H1 (cell line): ENCODE data around the gene MAP3K15. TPM values are rescaled to one million over a fixed set of nuclear protein-coding genes. Genes with fewer than 3 reads are reported as not detected.

Source experiments
- CTCF ChIA-PET: fragments of 300-600 bp; sonication (Branson Sonifier 250); formaldehyde crosslinking; loops from one replicate; lab custom pipeline; 2021; ENCODE audit not compliant: partially characterized antibody; lab: Charles Lee
- POLR2A ChIA-PET: fragments of 300-600 bp; sonication (Branson Sonifier 250); formaldehyde crosslinking; loops from one replicate; lab custom pipeline; 2021; ENCODE audit warnings: inconsistent platforms; ENCODE audit not compliant: partially characterized antibody; lab: Charles Lee
- DNase-seq, 2 experiments: peaks; one replicate each; pipeline versions ENCODE4 v3.0.0 to v3.0.0-alpha.2; 2010 to 2022; ENCODE audit warnings: low spot score in 2 of 2, low read depth in 1 of 2, mixed read lengths in 1 of 2
- FAIRE-seq: peaks from 2 replicates; lab custom pipeline; 2011; peaks lifted over from hg19 to GRCh38; lab: Jason Lieb, UNC
- H2AFZ ChIP-seq: 2 replicates; pipeline ENCODE4 v1.8.1; 2012; ENCODE audit warnings: low read length, inconsistent platforms
- H2AK5ac ChIP-seq: 2 replicates; pipeline ENCODE4 v1.6.1; 2013; ENCODE audit warnings: low read depth, low read length
- H2BK120ac ChIP-seq: replicated peaks from 2 replicates; pipeline ENCODE3; 2013; ENCODE audit warnings: low read depth, low read length, inconsistent platforms
- H2BK12ac ChIP-seq: 2 replicates; pipeline ENCODE4 v1.6.1; 2013; ENCODE audit warnings: low read depth, low read length
- H2BK15ac ChIP-seq: 2 replicates; pipeline ENCODE4 v1.6.1; 2013; ENCODE audit warnings: low read length
- H2BK20ac ChIP-seq: 2 replicates; pipeline ENCODE4 v1.6.1; 2013; ENCODE audit warnings: low read length
- H2BK5ac ChIP-seq: 2 replicates; pipeline ENCODE4 v1.6.1; 2013; ENCODE audit warnings: low read depth, low read length
- H3K14ac ChIP-seq: 2 replicates; pipeline ENCODE4 v1.6.1; 2013; ENCODE audit warnings: inconsistent platforms; ENCODE audit not compliant: insufficient read length
- H3K18ac ChIP-seq: 2 replicates; pipeline ENCODE4 v1.6.1; 2013; ENCODE audit warnings: low read length; ENCODE audit errors: extremely low read depth
- H3K23ac ChIP-seq: 2 replicates; pipeline ENCODE4 v1.6.1; 2013; ENCODE audit warnings: inconsistent platforms; ENCODE audit not compliant: insufficient read length
- H3K23me2 ChIP-seq: 2 replicates; pipeline ENCODE4 v1.6.1; 2013; ENCODE audit warnings: low read depth, low read length
- H3K27ac ChIP-seq: 2 replicates; pipeline ENCODE4 v1.6.1; 2011; ENCODE audit warnings: low read depth, low read length, inconsistent platforms
- H3K27me3 ChIP-seq, 4 experiments: replicated peaks in 1 of 4; 1 replicate in 1 of 4; 2 replicates in 3 of 4; pipeline versions ENCODE4 v1.6.1 to v1.8.1; 2011 to 2013; ENCODE audit warnings: low read length in 3 of 4, mild to moderate bottlenecking in 3 of 4, inconsistent platforms in 2 of 4, mixed read lengths in 2 of 4, moderate library complexity in 1 of 4; ENCODE audit not compliant: control insufficient read depth in 3 of 4, insufficient read depth in 3 of 4; ENCODE audit errors: extremely low read depth in 1 of 4
- H3K36me3 ChIP-seq, 4 experiments: 2 replicates each; pipeline versions ENCODE4 v1.6.1 to v1.8.1; 2011 to 2013; ENCODE audit warnings: mild to moderate bottlenecking in 4 of 4, low read length in 3 of 4, moderate library complexity in 2 of 4, control low read depth in 1 of 4, inconsistent platforms in 1 of 4; ENCODE audit not compliant: insufficient read depth in 4 of 4, control insufficient read depth in 2 of 4
- H3K4ac ChIP-seq: replicated peaks from 2 replicates; pipeline ENCODE3; 2013; ENCODE audit warnings: low read length, low read depth, mixed read lengths, inconsistent platforms; ENCODE audit not compliant: insufficient read length
- H3K4me1 ChIP-seq, 4 experiments: replicated peaks in 1 of 4; 1 replicate in 1 of 4; 2 replicates in 3 of 4; pipeline versions ENCODE4 v1.6.1 to v1.8.1; 2011 to 2013; ENCODE audit warnings: low read length in 3 of 4, inconsistent platforms in 2 of 4, mixed read lengths in 1 of 4; ENCODE audit not compliant: insufficient read depth in 4 of 4, control insufficient read depth in 3 of 4
- H3K4me2 ChIP-seq, 2 experiments: 2 replicates each; pipeline versions ENCODE4 v1.6.1 to v1.8.1; 2011 to 2013; ENCODE audit warnings: low read depth in 2 of 2, low read length in 2 of 2, control low read depth in 1 of 2, inconsistent platforms in 1 of 2, mild to moderate bottlenecking in 1 of 2; ENCODE audit not compliant: insufficient read depth in 1 of 2
- H3K4me3 ChIP-seq, 4 experiments: fragments of 200-600, 300-600 bp in 1 of 4; sonication (generic), shearing (Covaris generic), sonication (Bioruptor Twin) in 1 of 4; 2 replicates each; pipeline versions ENCODE4 v1.5.1 to v1.8.1; 2011 to 2016; ENCODE audit warnings: low read length in 4 of 4, low read depth in 3 of 4, control low read depth in 2 of 4, inconsistent platforms in 2 of 4, mild to moderate bottlenecking in 2 of 4, mixed read lengths in 1 of 4, moderate library complexity in 1 of 4; ENCODE audit not compliant: insufficient read depth in 2 of 4; ENCODE audit errors: extremely low read depth in 1 of 4
- H3K56ac ChIP-seq: replicated peaks from 2 replicates; pipeline ENCODE3; 2013; ENCODE audit warnings: low read depth, mild to moderate bottlenecking, mixed read lengths, low read length, inconsistent platforms; ENCODE audit not compliant: insufficient read length
- H3K79me1 ChIP-seq: 2 replicates; pipeline ENCODE4 v1.6.1; 2013; ENCODE audit warnings: low read depth, low read length, control low read depth
- H3K79me2 ChIP-seq, 2 experiments: 2 replicates each; pipeline versions ENCODE4 v1.6.1 to v1.8.1; 2012 to 2013; ENCODE audit warnings: low read length in 2 of 2, mild to moderate bottlenecking in 2 of 2, inconsistent platforms in 1 of 2; ENCODE audit not compliant: insufficient read depth in 2 of 2, control insufficient read depth in 1 of 2
- H3K9ac ChIP-seq, 4 experiments: replicated peaks in 1 of 4; 1 replicate in 1 of 4; 2 replicates in 3 of 4; pipeline versions ENCODE4 v1.6.1 to v1.8.1; 2011 to 2013; ENCODE audit warnings: low read depth in 3 of 4, low read length in 3 of 4, control low read depth in 2 of 4, mild to moderate bottlenecking in 2 of 4, moderate library complexity in 2 of 4, inconsistent platforms in 1 of 4; ENCODE audit errors: extremely low read depth in 1 of 4
- H3K9me3 ChIP-seq, 2 experiments: 2 replicates each; pipeline versions ENCODE4 v1.6.1 to v1.8.1; 2012 to 2013; ENCODE audit warnings: mild to moderate bottlenecking in 2 of 2, moderate library complexity in 2 of 2, control low read depth in 1 of 2, inconsistent platforms in 1 of 2, low read depth in 1 of 2, low read length in 1 of 2, mixed read lengths in 1 of 2; ENCODE audit not compliant: insufficient read depth in 2 of 2
- H4K20me1 ChIP-seq, 2 experiments: replicated peaks in 1 of 2; 2 replicates each; pipeline versions ENCODE3 to v1.8.1; 2011 to 2013; ENCODE audit warnings: inconsistent platforms in 2 of 2, low read length in 2 of 2, mild to moderate bottlenecking in 1 of 2; ENCODE audit not compliant: insufficient read depth in 2 of 2, control insufficient read depth in 1 of 2
- H4K5ac ChIP-seq: 2 replicates; pipeline ENCODE4 v1.6.1; 2013; ENCODE audit warnings: low read length, low read depth, mixed read lengths, inconsistent platforms; ENCODE audit not compliant: insufficient read length
- H4K8ac ChIP-seq: 2 replicates; pipeline ENCODE4 v1.8.0; 2013; ENCODE audit warnings: mild to moderate bottlenecking, moderate library complexity, low read length, inconsistent platforms; ENCODE audit not compliant: insufficient read depth; ENCODE audit errors: extremely low read depth
- H4K91ac ChIP-seq: replicated peaks from 2 replicates; pipeline ENCODE3; 2013; ENCODE audit warnings: low read length, mixed read lengths, inconsistent platforms; ENCODE audit not compliant: insufficient read length
- BCL11A ChIP-seq, 2 experiments: IDR thresholded peaks; one replicate each; pipeline ENCODE4 v1.6.1; 2011; ENCODE audit warnings: low read depth in 2 of 2, low read length in 2 of 2, mild to moderate bottlenecking in 2 of 2
- CHD1 ChIP-seq: IDR thresholded peaks from 2 replicates; pipeline ENCODE4 v1.6.1; 2012; ENCODE audit warnings: low read depth, low read length, improper control_type of control experiment
- KDM1A ChIP-seq: fragments of 200-600, 300-600 bp; sonication (generic); IDR thresholded peaks from 2 replicates; pipeline ENCODE4 v1.7.1; 2016; ENCODE audit warnings: mild to moderate bottlenecking, low read length, borderline replicate concordance
- KDM5A ChIP-seq: fragments of 200-600 bp; IDR thresholded peaks from 2 replicates; pipeline ENCODE4 v1.7.1; 2012; ENCODE audit warnings: mild to moderate bottlenecking, low read length, inconsistent platforms, mixed read lengths
- MAFK ChIP-seq: IDR thresholded peaks from 2 replicates; pipeline ENCODE4 v1.6.1; 2012; ENCODE audit warnings: low read depth, mild to moderate bottlenecking, improper control_type of control experiment, low read length
- POU5F1 ChIP-seq: IDR thresholded peaks from 2 replicates; pipeline ENCODE4 v1.6.1; 2011; ENCODE audit warnings: low read depth, mild to moderate bottlenecking, low read length, moderate library complexity
- SAP30 ChIP-seq: fragments of 300-600 bp; sonication (generic); IDR thresholded peaks from 2 replicates; pipeline ENCODE4 v1.7.1; 2012; ENCODE audit warnings: low read length, moderate library complexity, mild to moderate bottlenecking, inconsistent platforms; ENCODE audit not compliant: insufficient read depth, insufficient replicate concordance
- SP1 ChIP-seq: IDR thresholded peaks from 2 replicates; pipeline ENCODE4 v1.6.1; 2011; ENCODE audit warnings: low read depth, low read length
- SUZ12 ChIP-seq: fragments of 200-600 bp; sonication (generic); IDR thresholded peaks from 2 replicates; pipeline ENCODE4 v1.6.1; 2012; ENCODE audit warnings: mild to moderate bottlenecking, inconsistent platforms, low read length, moderate library complexity, mixed read lengths
- TAF7 ChIP-seq: optimal IDR thresholded peaks from 2 replicates; pipeline ENCODE3; 2011; ENCODE audit warnings: low read depth, mild to moderate bottlenecking, inconsistent platforms, low read length, moderate library complexity, borderline replicate concordance
- TBP ChIP-seq: IDR thresholded peaks from 2 replicates; pipeline ENCODE4 v1.6.1; 2011; ENCODE audit warnings: low read depth, low read length, improper control_type of control experiment
- WGBS, 2 experiments: shearing (Covaris generic) in 1 of 2; methylation state at CpG; one replicate each; pipeline versions ENCODE4 v1.1.6 to v1.1.7; 2013 to 2015; ENCODE audit warnings: low lambda C conversion rate in 2 of 2, mixed read lengths in 2 of 2, inconsistent platforms in 1 of 2, low coverage in 1 of 2, missing lambda C conversion rate in 1 of 2; ENCODE audit not compliant: insufficient replicate concordance in 2 of 2, insufficient coverage in 1 of 2, insufficient read length in 1 of 2; ENCODE audit errors: extremely low coverage in 1 of 2, missing lambda C conversion rate in 1 of 2; 5-methylcytosine and 5-hydroxymethylcytosine counted together
- polyA plus RNA-seq, 7 experiments: library from polyadenylated mRNA; depleted of rRNA in 3 of 7; stranded (reverse) in 5 of 7; unstranded in 2 of 7; fragments of >200 nt in 5 of 7; fragments of 200-250 nt in 2 of 7; gene quantifications; 1 replicate in 5 of 7; 2 replicates in 1 of 7; 4 replicates in 1 of 7; pipeline versions ENCODE4 v1.2.1 to v1.2.3, GENCODE V29; 2011 to 2013; ENCODE audit warnings: missing spikeins in 2 of 7, mixed read lengths in 2 of 7
- total RNA-seq: library from RNA; stranded (reverse); fragmentation: NEBNext Ultra II Directional; extraction: Animal tissue kit (Norgen Biotek cat#: 25700); gene quantifications from 2 replicates; pipeline ENCODE4 v1.2.1, GENCODE V29; 2021
- TF ChIP-seq, protein P1 (sequence below), 3 experiments: IDR thresholded peaks; 1 replicate in 2 of 3; 2 replicates in 1 of 3; pipeline versions ENCODE4 v1.5.1 to v1.6.1; 2011; ENCODE audit warnings: low read length in 3 of 3, mild to moderate bottlenecking in 3 of 3, inconsistent platforms in 2 of 3, low read depth in 1 of 3, moderate library complexity in 1 of 3; ENCODE audit not compliant: insufficient read depth in 1 of 3; ENCODE audit errors: control extremely low read depth in 1 of 3

MAP3K15 gene
- total and polyA plus RNA-seq, 2 of the 8 experiments (the other 6 are each of a cell fraction or from before 2014, with no cell fraction given): 1.8 to 2.4 TPM

DNA sequence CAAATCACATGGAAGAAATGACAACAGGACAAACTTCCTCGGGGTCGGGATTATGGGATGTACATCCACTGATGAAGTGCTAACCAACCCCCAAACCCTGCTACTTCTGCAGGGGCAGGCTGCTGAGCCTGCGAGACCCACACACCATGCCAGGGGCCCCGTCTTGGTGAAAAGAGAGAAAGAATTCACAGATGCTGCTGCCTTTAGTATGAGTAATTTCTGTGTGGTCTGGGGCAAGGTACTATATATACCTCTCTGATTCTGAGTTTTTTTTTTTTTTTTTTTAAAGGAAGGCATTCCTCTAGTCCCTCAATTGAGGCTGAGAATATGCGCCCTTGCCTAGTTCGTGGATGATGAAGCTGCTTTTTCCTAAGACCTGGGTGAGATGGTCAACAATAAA, 146.7 kb downstream of the MAP3K15 start:
- no peak overlapping the region for H2BK120ac ChIP-seq
- FAIRE-seq (no peak), DNase-seq (no peak)
- no peak overlapping the region for H2BK20ac ChIP-seq
- no peak overlapping the region for H3K27ac ChIP-seq
- H3K23ac ChIP-seq: no peak overlapping the region
- peaks cover 0 to 3% (median 0%) of the 10 kb centered on the region in 4 experiments; a peak in 1 of 8 replicates for H3K36me3 ChIP-seq
- H4K5ac ChIP-seq: no peak overlapping the region
- ChIA-PET POLR2A (no interaction called here), CTCF (interaction anchor here (0.6 kb wide), 1 partner anchor 42 kb away, joined by 3 read pairs; no protein-coding TSS in a partner anchor)
- H3K27me3 ChIP-seq: no peaks in the 10 kb centered on the region
- no peak overlapping the region for H2BK12ac ChIP-seq
- H3K4me3 ChIP-seq: no peak overlapping the region
- H4K91ac ChIP-seq: no peak overlapping the region
- no peak overlapping the region for H3K4ac ChIP-seq
- no peak overlapping the region for H2BK15ac ChIP-seq
- no peaks in the 10 kb centered on the region for H3K79me1 ChIP-seq
- no peak overlapping the region for H2AK5ac ChIP-seq
- no peaks in the 10 kb centered on the region for H3K4me1 ChIP-seq
- H3K9ac ChIP-seq: no peak overlapping the region
- no peaks in the 10 kb centered on the region for H3K9me3 ChIP-seq
- no peaks in the 10 kb centered on the region for H4K20me1 ChIP-seq
- H3K79me2 ChIP-seq: no peaks in the 10 kb centered on the region
- no peak overlapping the region for H2AFZ ChIP-seq
- peaks cover 9% of the 10 kb centered on the region; the same call in 1 of the 2 replicates for H3K23me2 ChIP-seq
- no peak overlapping the region for H3K18ac ChIP-seq
- H4K8ac ChIP-seq: no peak overlapping the region
- no peak overlapping the region for H3K4me2 ChIP-seq
- 88% methylated on average over 5 of the region's 6 CpGs; no CpG with 5 or more reads in 1 of the 2 experiments for WGBS, 2 experiments
- no peak overlapping the region for H3K14ac ChIP-seq
- no peak overlapping the region for H2BK5ac ChIP-seq
- no peak overlapping the region for H3K56ac ChIP-seq
- TF ChIP-seq SP1 (no peak), CHD1 (no peak), TAF7 (no peak), SUZ12 (no peak), TBP (no peak), KDM5A (no peak), KDM1A (no peak), BCL11A (IDR thresholded peaks at IDR 0.05; ENCODE audit: low read depth in 2 of 2, low read length in 2 of 2) (no peak), MAFK (no peak), SAP30 (no peak), POU5F1 (no peak)
- TF ChIP-seq, protein P1, sequence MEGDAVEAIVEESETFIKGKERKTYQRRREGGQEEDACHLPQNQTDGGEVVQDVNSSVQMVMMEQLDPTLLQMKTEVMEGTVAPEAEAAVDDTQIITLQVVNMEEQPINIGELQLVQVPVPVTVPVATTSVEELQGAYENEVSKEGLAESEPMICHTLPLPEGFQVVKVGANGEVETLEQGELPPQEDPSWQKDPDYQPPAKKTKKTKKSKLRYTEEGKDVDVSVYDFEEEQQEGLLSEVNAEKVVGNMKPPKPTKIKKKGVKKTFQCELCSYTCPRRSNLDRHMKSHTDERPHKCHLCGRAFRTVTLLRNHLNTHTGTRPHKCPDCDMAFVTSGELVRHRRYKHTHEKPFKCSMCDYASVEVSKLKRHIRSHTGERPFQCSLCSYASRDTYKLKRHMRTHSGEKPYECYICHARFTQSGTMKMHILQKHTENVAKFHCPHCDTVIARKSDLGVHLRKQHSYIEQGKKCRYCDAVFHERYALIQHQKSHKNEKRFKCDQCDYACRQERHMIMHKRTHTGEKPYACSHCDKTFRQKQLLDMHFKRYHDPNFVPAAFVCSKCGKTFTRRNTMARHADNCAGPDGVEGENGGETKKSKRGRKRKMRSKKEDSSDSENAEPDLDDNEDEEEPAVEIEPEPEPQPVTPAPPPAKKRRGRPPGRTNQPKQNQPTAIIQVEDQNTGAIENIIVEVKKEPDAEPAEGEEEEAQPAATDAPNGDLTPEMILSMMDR (IDR thresholded peaks at IDR 0.05; ENCODE audit: control extremely low read depth in 1 of 3, insufficient read depth in 1 of 3, low read depth in 1 of 3, low read length in 3 of 3): no peak
